Mesendoderm (in vitro differentiated cells): ENCODE data around the gene SIDT2.

Experiments
- DNase-seq: peaks from one replicate; pipeline ENCODE4 v3.0.0; 2013
- H2AK5ac ChIP-seq: 2 replicates; pipeline ENCODE4 v1.6.1; 2013; ENCODE audit warnings: low read length, inconsistent platforms
- H2BK120ac ChIP-seq: 2 replicates; pipeline ENCODE4 v1.6.1; 2013; ENCODE audit warnings: low read depth, mild to moderate bottlenecking, low read length, moderate library complexity, mixed read lengths
- H2BK15ac ChIP-seq: replicated peaks from 2 replicates; pipeline ENCODE4 v1.6.1; 2013; ENCODE audit warnings: low read depth, mild to moderate bottlenecking, moderate library complexity
- H2BK5ac ChIP-seq: 2 replicates; pipeline ENCODE4 v1.6.1; 2013; ENCODE audit warnings: low read length, inconsistent platforms
- H3K18ac ChIP-seq: 2 replicates; pipeline ENCODE4 v1.6.1; 2013; ENCODE audit warnings: mild to moderate bottlenecking, low read length, mixed read lengths
- H3K23ac ChIP-seq: one replicate; pipeline ENCODE4 v1.6.1; 2013; ENCODE audit warnings: low read length
- H3K27ac ChIP-seq: 2 replicates; pipeline ENCODE4 v1.5.1; 2013; ENCODE audit warnings: low read depth, mild to moderate bottlenecking, inconsistent platforms, low read length, moderate library complexity
- H3K27me3 ChIP-seq: 2 replicates; pipeline ENCODE4 v1.6.1; 2013; ENCODE audit warnings: low read length, control low read depth, mild to moderate bottlenecking, inconsistent platforms; ENCODE audit not compliant: insufficient read depth, poor library complexity
- H3K36me3 ChIP-seq: 2 replicates; pipeline ENCODE4 v1.6.1; 2013; ENCODE audit warnings: low read length, inconsistent platforms; ENCODE audit not compliant: control insufficient read depth, insufficient read depth
- H3K4ac ChIP-seq: one replicate; pipeline ENCODE4 v1.6.1; 2013; ENCODE audit warnings: low read depth, mild to moderate bottlenecking, low read length, moderate library complexity
- H3K4me1 ChIP-seq: 2 replicates; pipeline ENCODE4 v1.6.1; 2013; ENCODE audit warnings: low read depth, low read length, inconsistent platforms; ENCODE audit not compliant: control insufficient read depth
- H3K4me2 ChIP-seq: 2 replicates; pipeline ENCODE4 v1.6.1; 2013; ENCODE audit warnings: low read length
- H3K4me3 ChIP-seq: 2 replicates; pipeline ENCODE4 v1.5.1; 2013; ENCODE audit warnings: mild to moderate bottlenecking, low read length
- H3K56ac ChIP-seq: one replicate; pipeline ENCODE4 v1.6.1; 2013; ENCODE audit warnings: low read length
- H3K79me1 ChIP-seq: 2 replicates; pipeline ENCODE4 v1.6.1; 2013; ENCODE audit warnings: low read length, inconsistent platforms
- H3K79me2 ChIP-seq: 2 replicates; pipeline ENCODE4 v1.6.1; 2013; ENCODE audit warnings: mild to moderate bottlenecking, low read length; ENCODE audit not compliant: control insufficient read depth, insufficient read depth
- H3K9ac ChIP-seq: 2 replicates; pipeline ENCODE4 v1.6.1; 2013; ENCODE audit warnings: low read length, inconsistent platforms
- H4K5ac ChIP-seq: one replicate; pipeline ENCODE4 v1.6.1; 2013; ENCODE audit warnings: low read length
- H4K8ac ChIP-seq: one replicate; pipeline ENCODE4 v1.6.1; 2013; ENCODE audit warnings: low read depth, mild to moderate bottlenecking, control low read depth, low read length, moderate library complexity
- WGBS: extraction: QIAGEN DNeasy Blood & Tissue Kit; methylation state at CpG from one replicate; pipeline ENCODE4 v1.1.7; 2013; ENCODE audit warnings: low lambda C conversion rate, missing lambda C conversion rate; ENCODE audit not compliant: insufficient coverage; ENCODE audit errors: extremely low coverage; 5-methylcytosine and 5-hydroxymethylcytosine counted together

The SIDT2 gene

DNA sequence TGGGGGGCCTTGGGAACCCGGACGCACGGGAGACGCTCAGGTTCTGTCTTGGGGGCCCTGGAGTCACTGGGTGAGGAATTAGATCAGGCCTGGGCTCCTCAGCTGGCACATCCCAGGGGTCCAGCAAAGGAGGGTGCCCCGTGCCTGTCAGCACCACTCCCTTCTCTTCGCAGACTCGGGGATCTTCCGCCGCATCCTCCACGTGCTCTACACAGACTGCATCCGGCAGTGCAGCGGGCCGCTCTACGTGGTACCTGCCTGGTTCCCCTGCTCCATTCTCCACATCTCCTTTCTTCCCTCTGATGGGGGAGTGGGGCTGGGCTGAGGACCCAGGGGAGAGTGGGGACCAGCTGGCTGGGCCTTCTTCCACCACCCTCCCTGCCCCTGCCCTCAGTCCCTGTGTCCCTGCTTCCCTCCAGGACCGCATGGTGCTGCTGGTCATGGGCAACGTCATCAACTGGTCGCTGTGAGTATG lies 13.9 kb downstream of the SIDT2 start:
- no peak overlapping the region for H2BK5ac ChIP-seq
- WGBS: no CpG with 5 or more reads among the region's 17 CpGs
- H3K4me2 ChIP-seq: no peak overlapping the region

DNA sequence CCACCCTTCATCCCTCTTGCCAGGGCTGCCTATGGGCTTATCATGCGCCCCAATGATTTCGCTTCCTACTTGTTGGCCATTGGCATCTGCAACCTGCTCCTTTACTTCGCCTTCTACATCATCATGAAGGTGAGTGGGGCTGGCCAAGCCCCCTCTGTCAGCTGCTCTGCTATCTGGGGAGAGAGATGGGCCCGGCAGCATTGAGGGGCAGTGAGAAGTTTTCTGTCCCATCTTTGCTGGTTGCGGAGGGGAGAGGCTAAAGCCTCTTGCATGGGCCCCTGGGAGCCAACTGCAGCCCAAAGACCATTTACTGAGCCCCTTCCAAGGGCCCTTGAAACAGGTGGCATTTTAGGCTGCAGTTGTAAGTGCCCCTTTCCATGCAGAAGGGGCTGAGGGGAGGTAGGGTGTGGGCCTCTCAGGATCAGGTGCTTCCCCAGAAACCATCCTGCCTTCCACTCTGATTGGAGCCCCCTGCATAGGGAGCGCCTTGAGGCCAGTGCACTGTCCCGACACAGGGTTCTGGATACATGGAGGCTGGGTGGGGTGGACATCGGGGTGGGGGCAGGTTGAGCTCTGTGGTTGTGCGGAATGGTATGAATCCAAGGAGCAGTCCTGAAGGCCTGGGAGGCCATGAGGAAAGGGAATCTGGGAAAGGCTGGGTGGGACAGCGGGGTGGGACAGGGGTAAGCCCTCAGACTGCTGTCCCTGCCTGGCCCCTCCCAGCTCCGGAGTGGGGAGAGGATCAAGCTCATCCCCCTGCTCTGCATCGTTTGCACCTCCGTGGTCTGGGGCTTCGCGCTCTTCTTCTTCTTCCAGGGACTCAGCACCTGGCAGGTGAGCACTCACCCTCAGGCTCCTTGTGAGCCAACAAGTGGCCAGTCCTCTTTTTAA lies 14.8 kb downstream of the SIDT2 start:
- Histone ChIP-seq H3K18ac (no peak overlapping the region), H3K79me1 (no peaks in the 10 kb centered on the region), H3K56ac (no peak overlapping the region), H3K4ac (no peak overlapping the region), H3K27me3 (no peaks in the 10 kb centered on the region), H2BK5ac (no peak overlapping the region), H3K4me1 (peaks cover 5% of the 10 kb centered on the region), H4K8ac (no peak overlapping the region), H3K27ac (no peak overlapping the region), H3K4me2 (no peak overlapping the region), H3K36me3 (peaks cover 5% of the 10 kb centered on the region), H2BK120ac (no peak overlapping the region), H4K5ac (no peak overlapping the region), H2BK15ac (no peak overlapping the region), H3K23ac (no peak overlapping the region), H3K4me3 (no peak overlapping the region), H3K9ac (no peak overlapping the region), H2AK5ac (no peak overlapping the region), H3K79me2 (no peaks in the 10 kb centered on the region)
- no CpG with 5 or more reads among the region's 15 CpGs for WGBS
- no peak for DNase-seq

More for the DNA sequence above, 13.9 kb downstream of the SIDT2 start:
- H3K4me3 ChIP-seq: no peak overlapping the region
- no peak overlapping the region for H2BK120ac ChIP-seq
- no peaks in the 10 kb centered on the region for H3K27me3 ChIP-seq
- no peak overlapping the region for H3K18ac ChIP-seq
- no peak overlapping the region for H3K27ac ChIP-seq
- no peak for DNase-seq
- no peak overlapping the region for H2BK15ac ChIP-seq
- H3K56ac ChIP-seq: no peak overlapping the region
- no peaks in the 10 kb centered on the region for H3K79me1 ChIP-seq
- H3K79me2 ChIP-seq: no peaks in the 10 kb centered on the region
- H2AK5ac ChIP-seq: no peak overlapping the region
- no peak overlapping the region for H4K5ac ChIP-seq
- H4K8ac ChIP-seq: no peak overlapping the region
- H3K9ac ChIP-seq: no peak overlapping the region
- no peak overlapping the region for H3K4ac ChIP-seq
- peaks cover under 1% of the 10 kb centered on the region for H3K4me1 ChIP-seq
- H3K36me3 ChIP-seq: peaks cover 5% of the 10 kb centered on the region
- H3K23ac ChIP-seq: no peak overlapping the region

DNA sequence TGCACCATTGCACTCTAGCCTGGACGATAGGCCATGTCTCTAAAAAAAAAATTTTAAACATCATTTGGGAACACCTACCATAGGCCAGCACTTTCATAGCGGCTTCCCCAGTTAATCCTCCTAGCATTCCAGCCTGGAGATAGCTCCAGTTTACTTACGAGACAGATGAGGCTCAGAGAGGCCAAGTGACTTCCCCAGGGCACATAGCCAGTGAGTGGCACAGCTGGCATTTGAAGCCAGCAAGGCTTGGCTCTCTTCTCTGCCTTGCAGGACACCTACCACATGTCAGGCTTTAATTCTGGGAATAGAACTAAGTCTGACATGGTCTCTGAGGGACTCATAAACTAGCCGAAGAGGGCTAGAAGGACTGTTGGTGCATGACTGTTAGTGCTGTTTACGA lies 15.7 kb downstream of the SIDT2 start:
- Histone ChIP-seq H2BK15ac (no peak overlapping the region), H3K4ac (no peak overlapping the region)
- WGBS: no CpG with 5 or more reads among the region's 5 CpGs

DNA sequence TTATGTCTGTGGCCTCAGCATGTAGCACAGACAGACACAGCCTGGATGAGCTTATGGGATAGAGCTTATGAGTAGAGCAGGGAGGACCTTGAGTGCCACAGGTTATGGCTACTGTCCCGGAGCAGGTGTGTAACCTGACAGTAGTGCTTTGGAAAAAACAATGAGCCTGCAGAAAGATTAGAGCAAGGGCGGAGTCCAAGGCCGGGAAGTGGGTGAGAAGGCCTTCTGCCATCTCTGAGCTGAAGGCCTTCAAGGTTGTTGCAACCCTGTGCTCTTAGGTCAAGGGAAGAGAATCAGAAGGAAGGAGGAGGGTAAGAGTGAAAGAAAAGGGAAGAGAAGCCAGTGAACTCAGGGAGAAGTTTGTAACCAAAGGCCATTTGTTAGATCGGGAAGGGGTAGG lies 16.7 kb downstream of the SIDT2 start:
- H2BK120ac ChIP-seq: no peak overlapping the region
- H2AK5ac ChIP-seq: no peak overlapping the region
- H3K4ac ChIP-seq: no peak overlapping the region
- H3K4me2 ChIP-seq: no peak overlapping the region
- H2BK15ac ChIP-seq: no peak overlapping the region
- H4K8ac ChIP-seq: no peak overlapping the region
- H4K5ac ChIP-seq: no peak overlapping the region
- H3K27me3 ChIP-seq: no peaks in the 10 kb centered on the region
- H3K56ac ChIP-seq: no peak overlapping the region
- H3K79me1 ChIP-seq: peaks cover 2% of the 10 kb centered on the region
- peaks cover 11% of the 10 kb centered on the region for H3K79me2 ChIP-seq
- no peak overlapping the region for H3K18ac ChIP-seq
- no peak overlapping the region for H3K27ac ChIP-seq
- H2BK5ac ChIP-seq: no peak overlapping the region
- peaks cover 5% of the 10 kb centered on the region for H3K36me3 ChIP-seq
- H3K9ac ChIP-seq: no peak overlapping the region
- H3K23ac ChIP-seq: no peak overlapping the region
- no peak overlapping the region for H3K4me3 ChIP-seq
- WGBS: no CpG with 5 or more reads among the region's 4 CpGs
- no peak for DNase-seq
- H3K4me1 ChIP-seq: peaks cover 10% of the 10 kb centered on the region

More for the DNA sequence above, 15.7 kb downstream of the SIDT2 start:
- no peak overlapping the region for H2AK5ac ChIP-seq
- peaks cover 2% of the 10 kb centered on the region for H3K79me1 ChIP-seq
- no peak overlapping the region for H3K23ac ChIP-seq
- H3K4me2 ChIP-seq: no peak overlapping the region
- H3K27ac ChIP-seq: no peak overlapping the region
- no peak overlapping the region for H3K18ac ChIP-seq
- DNase-seq: no peak
- no peaks in the 10 kb centered on the region for H3K27me3 ChIP-seq
- peaks cover 5% of the 10 kb centered on the region for H3K36me3 ChIP-seq
- H2BK120ac ChIP-seq: no peak overlapping the region
- no peak overlapping the region for H4K8ac ChIP-seq
- H3K79me2 ChIP-seq: peaks cover 1% of the 10 kb centered on the region
- H3K4me1 ChIP-seq: peaks cover 9% of the 10 kb centered on the region
- no peak overlapping the region for H3K9ac ChIP-seq
- no peak overlapping the region for H3K56ac ChIP-seq
- no peak overlapping the region for H2BK5ac ChIP-seq
- no peak overlapping the region for H3K4me3 ChIP-seq
- no peak overlapping the region for H4K5ac ChIP-seq

DNA sequence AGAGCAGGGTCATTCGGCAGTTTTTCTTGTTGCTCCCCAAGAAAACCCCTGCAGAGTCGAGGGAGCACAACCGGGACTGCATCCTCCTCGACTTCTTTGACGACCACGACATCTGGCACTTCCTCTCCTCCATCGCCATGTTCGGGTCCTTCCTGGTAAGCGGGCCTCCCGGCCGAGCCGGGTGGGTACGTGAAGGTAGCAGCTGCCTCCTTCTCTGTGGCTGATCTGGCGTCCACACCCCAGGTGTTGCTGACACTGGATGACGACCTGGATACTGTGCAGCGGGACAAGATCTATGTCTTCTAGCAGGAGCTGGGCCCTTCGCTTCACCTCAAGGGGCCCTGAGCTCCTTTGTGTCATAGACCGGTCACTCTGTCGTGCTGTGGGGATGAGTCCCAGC lies 17.2 kb downstream of the SIDT2 start:
- no peak overlapping the region for H2BK5ac ChIP-seq
- H2BK120ac ChIP-seq: no peak overlapping the region
- H3K4me1 ChIP-seq: peaks cover 14% of the 10 kb centered on the region
- peaks cover 16% of the 10 kb centered on the region for H3K79me2 ChIP-seq
- no peak overlapping the region for H4K8ac ChIP-seq
- no peaks in the 10 kb centered on the region for H3K27me3 ChIP-seq
- H3K27ac ChIP-seq: no peak overlapping the region
- H2BK15ac ChIP-seq: no peak overlapping the region
- peaks cover 2% of the 10 kb centered on the region for H3K79me1 ChIP-seq
- H3K36me3 ChIP-seq: peaks cover 5% of the 10 kb centered on the region
- H3K18ac ChIP-seq: no peak overlapping the region
- no peak overlapping the region for H3K4ac ChIP-seq
- no peak overlapping the region for H3K56ac ChIP-seq
- no peak overlapping the region for H3K23ac ChIP-seq
- no peak overlapping the region for H4K5ac ChIP-seq
- WGBS: no CpG with 5 or more reads among the region's 19 CpGs
- H2AK5ac ChIP-seq: no peak overlapping the region
- DNase-seq: no peak
- H3K4me3 ChIP-seq: no peak overlapping the region
- no peak overlapping the region for H3K9ac ChIP-seq
- H3K4me2 ChIP-seq: no peak overlapping the region
